Breast epithelium (tissue), 4 donors: Measurements from ENCODE around the gene RINL. TPM values are rescaled to one million over a fixed set of nuclear protein-coding genes. Genes with fewer than 3 reads are reported as not detected.
"Not testable (repeated sequence)": the region's sequence is repeated elsewhere in the genome, so short reads cannot be mapped to it uniquely, and the experiment has no call there.

Experiments
- DNase-seq, 2 donors: peaks; one replicate each; pipeline ENCODE4 v3.0.0-alpha.2; 2019; ENCODE audit warnings: low spot score in 2 of 2
- H3K27ac ChIP-seq, 2 donors: fragments of 200-600 bp; sonication (generic) in 1 of 2; one replicate each; pipeline ENCODE4 v1.5.1; 2016 to 2019; ENCODE audit warnings: mild to moderate bottlenecking in 1 of 2
- H3K27me3 ChIP-seq, 2 donors: fragments of 200-600 bp; sonication (generic) in 1 of 2; one replicate each; pipeline versions ENCODE4 v1.5.1 to v1.6.0; 2017 to 2019; ENCODE audit warnings: control low read depth in 1 of 2, mild to moderate bottlenecking in 1 of 2
- H3K36me3 ChIP-seq: fragments of 200-600 bp; one replicate; pipeline ENCODE4 v1.5.1; 2019
- H3K4me1 ChIP-seq, 2 donors: fragments of 200-600 bp; sonication (generic); one replicate each; pipeline ENCODE4 v1.5.1; 2016 to 2019; ENCODE audit warnings: control low read depth in 1 of 2
- H3K4me3 ChIP-seq, 3 donors: fragments of 200-600 bp; sonication (generic); 1 replicate in 2 of 3; 2 replicates in 1 of 3; pipeline ENCODE4 v1.5.1; 2016 to 2019; ENCODE audit warnings: mild to moderate bottlenecking in 3 of 3, moderate library complexity in 2 of 3
- H3K9me3 ChIP-seq, 2 donors: fragments of 200-600 bp; sonication (generic) in 1 of 2; one replicate each; pipeline ENCODE4 v1.5.1; 2016 to 2019; ENCODE audit warnings: control low read depth in 1 of 2
- POLR2A ChIP-seq: fragments of 450-650 bp; IDR thresholded peaks from one replicate; pipeline ENCODE4 v1.6.1; 2016; ENCODE audit warnings: antibody characterized with exemption, mild to moderate bottlenecking, moderate library complexity
- POLR2AphosphoS5 ChIP-seq, 3 donors: sonication (generic); formaldehyde crosslinking; IDR thresholded peaks; one replicate each; pipeline ENCODE4 v1.6.1; 2017; ENCODE audit warnings: antibody characterized with exemption in 3 of 3
- intact Hi-C: fragments of 100-400 bp; cut with DNase I; formaldehyde crosslinking; loops from one replicate; pipeline ENCODE4 v1.15.1; 2023; ENCODE audit warnings: low total_unique reads
- total RNA-seq, 3 donors: library from RNA; depleted of rRNA; stranded (reverse); fragments of >200 nt; gene quantifications; one replicate each; pipeline ENCODE4 v1.1.0, GENCODE V29; 2016
- TF ChIP-seq, protein P1 (sequence below), 3 donors: fragments of 450-650 bp; IDR thresholded peaks; one replicate each; pipeline ENCODE4 v1.5.1; 2016 to 2017; ENCODE audit warnings: antibody characterized with exemption in 3 of 3, mild to moderate bottlenecking in 3 of 3, moderate library complexity in 3 of 3

RINL gene
- total RNA-seq, 3 donors from 2014 or later: 4.5 to 13.0 (median 12.8) TPM

DNA sequence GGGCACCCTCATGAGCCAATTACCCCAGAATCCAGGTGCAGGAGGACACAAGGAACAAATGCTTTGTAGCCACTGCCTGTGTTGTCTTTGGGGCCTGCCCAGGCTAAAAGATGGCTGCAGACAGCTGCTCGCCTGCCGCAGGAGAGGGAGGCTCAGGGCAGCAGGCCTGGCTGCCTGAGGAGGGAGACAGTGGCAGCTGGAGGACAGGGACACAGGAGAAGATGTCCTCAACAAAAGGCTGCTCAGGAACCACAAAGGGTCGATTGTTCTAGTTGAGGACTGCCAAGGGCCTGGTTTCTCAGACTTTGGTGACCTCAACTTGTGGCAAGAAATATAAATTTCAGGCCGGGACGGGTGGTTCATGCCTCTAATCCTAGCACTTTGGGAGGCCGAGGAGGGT lies 13.7 kb upstream of the RINL start:
- Histone ChIP-seq H3K4me1 (no peaks in the 10 kb centered on the region), H3K36me3 (no peaks in the 10 kb centered on the region), H3K27me3 (no peaks in the 10 kb centered on the region), H3K9me3 (no peaks in the 10 kb centered on the region), H3K4me3 (no peak overlapping the region), H3K27ac (peak overlapping the region in 1 of 2 donors; percentile 40)
- TF ChIP-seq, protein P1, sequence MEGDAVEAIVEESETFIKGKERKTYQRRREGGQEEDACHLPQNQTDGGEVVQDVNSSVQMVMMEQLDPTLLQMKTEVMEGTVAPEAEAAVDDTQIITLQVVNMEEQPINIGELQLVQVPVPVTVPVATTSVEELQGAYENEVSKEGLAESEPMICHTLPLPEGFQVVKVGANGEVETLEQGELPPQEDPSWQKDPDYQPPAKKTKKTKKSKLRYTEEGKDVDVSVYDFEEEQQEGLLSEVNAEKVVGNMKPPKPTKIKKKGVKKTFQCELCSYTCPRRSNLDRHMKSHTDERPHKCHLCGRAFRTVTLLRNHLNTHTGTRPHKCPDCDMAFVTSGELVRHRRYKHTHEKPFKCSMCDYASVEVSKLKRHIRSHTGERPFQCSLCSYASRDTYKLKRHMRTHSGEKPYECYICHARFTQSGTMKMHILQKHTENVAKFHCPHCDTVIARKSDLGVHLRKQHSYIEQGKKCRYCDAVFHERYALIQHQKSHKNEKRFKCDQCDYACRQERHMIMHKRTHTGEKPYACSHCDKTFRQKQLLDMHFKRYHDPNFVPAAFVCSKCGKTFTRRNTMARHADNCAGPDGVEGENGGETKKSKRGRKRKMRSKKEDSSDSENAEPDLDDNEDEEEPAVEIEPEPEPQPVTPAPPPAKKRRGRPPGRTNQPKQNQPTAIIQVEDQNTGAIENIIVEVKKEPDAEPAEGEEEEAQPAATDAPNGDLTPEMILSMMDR (IDR thresholded peaks at IDR 0.05): no peak
- intact Hi-C loops: no loop called here
- DNase-seq: peak in 1 of 2 donors; percentile 26

DNA sequence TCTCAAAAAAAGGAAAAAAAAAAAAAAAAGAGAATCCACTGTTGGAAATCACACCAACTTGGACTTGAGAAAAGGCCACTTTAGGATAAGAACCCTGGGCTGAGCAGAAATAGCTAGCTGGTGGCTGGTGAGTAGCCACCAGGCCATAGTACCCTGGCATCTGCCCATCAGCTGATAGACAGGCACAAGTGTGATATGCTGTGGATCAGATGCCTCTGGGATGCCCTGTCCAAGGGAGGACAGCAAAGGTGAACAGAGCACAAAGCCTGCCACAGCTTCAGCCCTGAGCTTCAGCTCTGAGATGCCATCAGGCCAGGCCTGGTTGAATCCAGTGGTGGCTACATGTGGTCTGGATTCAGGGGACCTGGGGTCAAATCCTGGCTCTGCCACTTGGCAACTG lies 12.6 kb upstream of the RINL start:
- no peaks in the 10 kb centered on the region for H3K4me1 ChIP-seq
- no peak for DNase-seq
- no peak overlapping the region for H3K4me3 ChIP-seq
- TF ChIP-seq POLR2AphosphoS5 (IDR thresholded peaks at IDR 0.05) (no peak), POLR2A (no peak)
- H3K9me3 ChIP-seq: no peaks in the 10 kb centered on the region
- no peak overlapping the region for H3K27ac ChIP-seq
- no peaks in the 10 kb centered on the region for H3K36me3 ChIP-seq
- intact Hi-C loops: no loop called here
- no peaks in the 10 kb centered on the region for H3K27me3 ChIP-seq

DNA sequence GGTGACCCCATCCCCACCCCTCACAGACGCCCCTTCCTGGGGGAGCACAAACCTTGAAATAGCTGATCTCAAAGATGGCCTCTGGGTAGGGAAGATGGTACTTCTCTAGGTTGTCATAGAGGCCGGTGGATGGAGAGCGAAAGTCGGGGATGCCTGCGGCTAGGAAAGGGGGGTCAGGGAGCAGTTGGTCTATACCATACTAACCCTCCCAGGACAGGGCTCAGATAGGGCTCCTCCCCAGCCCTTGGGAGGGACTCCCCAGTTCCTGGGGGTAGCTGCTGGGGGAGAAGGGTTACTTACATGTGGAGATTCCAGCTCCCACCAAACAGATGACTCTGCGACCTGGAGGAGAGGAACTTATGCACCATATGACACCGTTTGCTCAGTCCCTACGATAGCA lies 11.7 kb upstream of the RINL start:
- H3K27me3 ChIP-seq: no peaks in the 10 kb centered on the region
- no peaks in the 10 kb centered on the region for H3K4me1 ChIP-seq
- no peaks in the 10 kb centered on the region for H3K36me3 ChIP-seq
- no peaks in the 10 kb centered on the region for H3K9me3 ChIP-seq
- TF ChIP-seq POLR2AphosphoS5 (IDR thresholded peaks at IDR 0.05) (no peak), POLR2A (no peak)
- TF ChIP-seq, protein P1 (IDR thresholded peaks at IDR 0.05): no peak
- no peak for DNase-seq
- no peak overlapping the region for H3K4me3 ChIP-seq
- no peak overlapping the region for H3K27ac ChIP-seq
- intact Hi-C loops: no loop called here

DNA sequence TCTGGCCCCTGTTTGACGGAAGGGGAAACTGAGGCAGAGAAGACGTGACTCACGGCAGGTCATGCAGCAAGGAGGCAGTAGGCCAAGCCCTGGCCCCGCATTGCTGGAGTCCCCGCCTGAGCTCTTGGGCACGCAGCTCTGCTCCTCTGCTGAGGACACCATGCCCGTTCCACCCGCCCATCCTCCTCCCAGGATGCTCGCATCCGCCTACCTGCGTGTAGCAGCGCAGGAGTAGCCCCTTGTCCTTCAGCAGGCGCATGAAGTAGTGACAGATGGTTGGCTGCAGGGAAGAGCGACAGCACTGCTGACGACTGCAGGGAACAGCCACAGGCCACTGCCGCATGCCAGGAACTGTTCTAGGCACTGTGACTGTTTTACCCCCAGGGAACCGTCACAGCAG lies 10.8 kb upstream of the RINL start:
- TF ChIP-seq POLR2AphosphoS5 (IDR thresholded peaks at IDR 0.05): no peak
- intact Hi-C loops: no loop called here
- DNase-seq: no peak
- Histone ChIP-seq H3K36me3 (no peaks in the 10 kb centered on the region), H3K4me3 (no peak overlapping the region), H3K9me3 (no peaks in the 10 kb centered on the region), H3K27ac (no peak overlapping the region), H3K4me1 (no peaks in the 10 kb centered on the region), H3K27me3 (no peaks in the 10 kb centered on the region)

DNA sequence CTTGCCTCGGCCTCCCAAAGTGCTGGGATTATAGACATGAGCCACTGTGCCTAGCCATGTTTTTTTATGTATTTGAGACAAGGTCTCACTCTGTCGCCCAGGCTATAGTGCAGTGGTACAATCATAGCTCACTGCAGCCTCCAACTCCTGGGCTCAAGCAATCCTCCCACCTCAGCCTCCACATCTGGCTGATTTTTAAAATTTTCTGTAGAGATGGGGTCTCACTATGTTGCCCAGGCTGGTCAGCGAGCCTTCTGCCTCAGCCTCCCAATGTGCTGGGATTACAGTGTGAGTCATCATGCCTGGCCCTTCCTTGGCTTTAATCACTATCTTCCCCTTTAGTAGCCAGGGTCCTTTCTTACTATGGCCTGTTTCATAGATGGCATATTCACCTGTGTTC lies 6.6 kb upstream of the RINL start:
- DNase-seq, H3K27ac ChIP-seq, H3K4me3 ChIP-seq, H3K27me3 ChIP-seq, intact Hi-C loops, H3K4me1 ChIP-seq, H3K9me3 ChIP-seq, H3K36me3 ChIP-seq: not testable (repeated sequence)

DNA sequence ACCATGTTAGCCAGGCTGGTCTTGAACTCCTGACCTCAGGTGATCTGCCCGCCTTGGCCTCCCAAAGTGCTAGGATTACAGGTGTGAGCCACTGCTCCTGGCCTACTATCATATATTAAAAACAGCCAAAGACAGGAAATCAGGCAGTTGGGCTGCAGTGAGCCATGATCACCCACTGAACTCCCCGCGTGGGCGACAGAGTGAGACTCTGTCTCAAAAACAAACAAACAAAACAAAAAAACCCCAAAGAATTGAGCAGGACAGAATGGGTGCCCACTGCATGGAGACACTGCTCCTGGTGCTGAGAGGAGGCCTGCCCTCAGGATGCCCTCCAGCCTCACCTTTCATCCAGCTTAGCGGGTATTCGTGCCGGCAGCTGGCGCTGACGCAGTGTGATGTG lies 5.2 kb upstream of the RINL start:
- no peak for DNase-seq
- intact Hi-C loops: no loop called here
- TF ChIP-seq POLR2AphosphoS5 (IDR thresholded peaks at IDR 0.05) (no peak), POLR2A (no peak)
- TF ChIP-seq, protein P1 (IDR thresholded peaks at IDR 0.05): no peak
- Histone ChIP-seq H3K4me3 (no peak overlapping the region), H3K27me3 (no peaks in the 10 kb centered on the region), H3K9me3 (no peaks in the 10 kb centered on the region), H3K4me1 (no peaks in the 10 kb centered on the region), H3K36me3 (no peaks in the 10 kb centered on the region), H3K27ac (no peak overlapping the region)

DNA sequence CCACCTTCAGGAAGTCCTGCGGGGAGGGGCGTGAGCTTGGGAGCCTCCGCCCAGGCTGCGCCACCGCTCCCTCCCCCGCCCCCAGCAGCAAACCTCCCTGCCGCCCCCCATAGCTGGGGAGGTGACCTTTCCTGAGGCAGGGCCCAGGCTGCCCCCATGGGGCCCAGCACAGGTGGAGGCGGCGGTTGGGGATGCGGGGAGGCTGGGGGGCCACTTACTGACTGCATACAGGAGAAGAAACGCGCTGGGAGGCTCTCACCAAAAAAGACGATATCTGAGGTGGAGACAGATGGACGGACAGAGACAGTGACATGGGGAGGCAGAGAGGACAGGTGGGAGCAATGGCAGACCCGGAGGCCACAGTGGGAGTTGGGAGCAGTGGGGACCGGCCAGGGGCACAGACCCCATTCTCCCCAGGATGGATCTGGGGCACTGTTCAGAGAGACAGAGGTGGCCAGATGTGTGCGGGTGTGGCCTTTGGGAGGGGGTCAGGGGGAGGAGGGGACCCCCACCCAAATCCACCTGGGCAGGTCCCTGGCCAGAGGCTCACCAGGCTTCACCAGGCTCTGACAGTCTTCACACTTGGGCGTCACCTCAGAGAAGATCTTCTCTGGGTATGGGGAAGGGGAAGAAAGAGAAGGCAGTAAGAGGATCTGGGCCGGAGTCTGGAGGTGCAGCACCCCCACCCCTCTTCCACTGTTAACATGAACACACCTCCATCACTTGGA lies 3.0 kb upstream of the RINL start:
- TF ChIP-seq POLR2AphosphoS5 (IDR thresholded peaks at IDR 0.05) (no peak), POLR2A (no peak)
- TF ChIP-seq, protein P1 (IDR thresholded peaks at IDR 0.05): no peak
- no peaks in the 10 kb centered on the region for H3K4me1 ChIP-seq
- H3K27ac ChIP-seq: no peak overlapping the region
- DNase-seq: no peak
- no peaks in the 10 kb centered on the region for H3K9me3 ChIP-seq
- no peak overlapping the region for H3K4me3 ChIP-seq
- H3K36me3 ChIP-seq: no peaks in the 10 kb centered on the region
- intact Hi-C loops: no loop called here
- H3K27me3 ChIP-seq: no peaks in the 10 kb centered on the region
